GM12878 (cell line): ENCODE data around the gene YPEL3. TPM values are rescaled to one million over a fixed set of nuclear protein-coding genes. Genes with fewer than 3 reads are reported as not detected.

Experiments used
- ATAC-seq: fragments of 200-7000 bp; cut with Tn5 transposase; 3 replicates; pipeline ENCODE4 v1.9.1; 2020; ENCODE audit warnings: mild to moderate bottlenecking, moderate library complexity
- BruUV-seq: library from RNA; stranded (reverse); fragments of 400-500 nt; replicated peaks from 2 replicates; lab custom pipeline; 2021; lab: Mats Ljungman, UMichigan
- CTCF ChIA-PET: fragments of 300-600 bp; sonication (Branson Sonifier 250); formaldehyde crosslinking; extraction: SDS; loops from one replicate; lab custom pipeline; 2021; ENCODE audit warnings: inconsistent platforms; lab: Yijun Ruan, JAX
- POLR2A ChIA-PET: fragments of 350-600 bp; formaldehyde crosslinking; extraction: SDS; loops from one replicate; lab custom pipeline; 2021; ENCODE audit warnings: inconsistent platforms; lab: Charles Lee
- RAD21 ChIA-PET: fragments of 300-600 bp; sonication (Branson Sonifier 250); formaldehyde crosslinking; loops from one replicate; lab custom pipeline; 2023; ENCODE audit warnings: antibody characterized with exemption; ENCODE audit not compliant: unreplicated experiment; lab: Charles Lee
- SMC1A ChIA-PET: fragments of 300-600 bp; sonication (Branson Sonifier 250); formaldehyde crosslinking; loops from one replicate; lab custom pipeline; 2023; ENCODE audit not compliant: unreplicated experiment, uncharacterized antibody; lab: Charles Lee
- DNase-seq: peaks from one replicate; pipeline ENCODE4 v3.0.0-alpha.2; 2011; ENCODE audit warnings: low read depth, low spot score
- FAIRE-seq: peaks from 3 replicates; lab custom pipeline; 2011; peaks lifted over from hg19 to GRCh38; lab: Jason Lieb, UNC
- H2AFZ ChIP-seq: 2 replicates; pipeline ENCODE4 v1.6.0; 2011; ENCODE audit warnings: low read depth, low read length, control low read depth; ENCODE audit not compliant: control insufficient read depth
- H3K27ac ChIP-seq: 2 replicates; pipeline ENCODE4 v1.5.1; 2011; ENCODE audit warnings: control low read depth; ENCODE audit not compliant: control insufficient read depth, insufficient read depth
- H3K27me3 ChIP-seq, 2 experiments: replicated peaks in 1 of 2; 2 replicates each; pipeline versions ENCODE4 v1.6.0 to v1.6.1; 2011; ENCODE audit warnings: low read length in 1 of 2; ENCODE audit not compliant: control insufficient read depth in 2 of 2, insufficient read depth in 2 of 2
- H3K36me3 ChIP-seq, 2 experiments: 2 replicates each; pipeline ENCODE4 v1.5.1; 2011; ENCODE audit warnings: low read length in 1 of 2; ENCODE audit not compliant: control insufficient read depth in 2 of 2, insufficient read depth in 2 of 2
- H3K4me1 ChIP-seq: 2 replicates; pipeline ENCODE4 v1.6.1; 2011; ENCODE audit warnings: mild to moderate bottlenecking, low read length, moderate library complexity, mixed read lengths; ENCODE audit not compliant: control insufficient read depth, insufficient read depth
- H3K4me2 ChIP-seq: 2 replicates; pipeline ENCODE4 v1.6.0; 2011; ENCODE audit warnings: control low read depth; ENCODE audit not compliant: control insufficient read depth, insufficient read depth
- H3K4me3 ChIP-seq: fragments of 200-600 bp; sonication (generic); 2 replicates; pipeline ENCODE4 v1.5.1; 2016
- H3K79me2 ChIP-seq: 2 replicates; pipeline ENCODE4 v1.6.0; 2011; ENCODE audit warnings: low read length; ENCODE audit not compliant: control insufficient read depth, insufficient read depth
- H3K9ac ChIP-seq: 2 replicates; pipeline ENCODE4 v1.8.0; 2011; ENCODE audit warnings: low read length, control low read depth, mixed read lengths; ENCODE audit not compliant: control insufficient read depth, insufficient read depth
- H3K9me3 ChIP-seq: replicated peaks from 3 replicates; pipeline ENCODE4 v1.5.1; 2011; ENCODE audit warnings: mild to moderate bottlenecking, low read length; ENCODE audit not compliant: control insufficient read depth, insufficient read depth
- H4K20me1 ChIP-seq: 2 replicates; pipeline ENCODE4 v1.6.0; 2011; ENCODE audit not compliant: control insufficient read depth, insufficient read depth
- CBFB ChIP-seq: IDR thresholded peaks from 2 replicates; pipeline ENCODE4 v1.6.1; 2016; ENCODE audit warnings: antibody characterized with exemption, low read depth
- CTCF ChIP-seq, 3 experiments: IDR thresholded peaks in 2 of 3; conservative IDR thresholded peaks in 1 of 3; 2 replicates each; pipeline ENCODE4 v1.5.1; 2011; ENCODE audit warnings: low read depth in 3 of 3, low read length in 3 of 3, mild to moderate bottlenecking in 3 of 3, control low read depth in 2 of 3, moderate library complexity in 2 of 3, inconsistent platforms in 1 of 3, mixed read lengths in 1 of 3; ENCODE audit not compliant: control insufficient read depth in 2 of 3, insufficient read depth in 1 of 3; ENCODE audit errors: extremely low read depth in 1 of 3
- RAD21 ChIP-seq: IDR thresholded peaks from 2 replicates; pipeline ENCODE4 v1.6.1; 2011; ENCODE audit warnings: mild to moderate bottlenecking, low read depth, low read length, moderate library complexity; ENCODE audit not compliant: insufficient read depth
- RELA ChIP-seq: fragments of 450-650 bp; IDR thresholded peaks from 2 replicates; pipeline ENCODE4 v1.8.0; 2014; ENCODE audit warnings: borderline replicate concordance; ENCODE audit not compliant: partially characterized antibody
- SMC3 ChIP-seq: IDR thresholded peaks from 2 replicates; pipeline ENCODE4 v1.6.1; 2011; ENCODE audit warnings: low read length, improper control_type of control experiment, borderline replicate concordance
- SP1 ChIP-seq: IDR thresholded peaks from one replicate; pipeline ENCODE4 v1.6.1; 2011; ENCODE audit warnings: low read depth, low read length
- WGBS: methylation state at CpG from one replicate; pipeline ENCODE4 v1.1.6; 2016; ENCODE audit warnings: low lambda C conversion rate; ENCODE audit not compliant: insufficient replicate concordance, insufficient coverage; ENCODE audit errors: missing lambda C conversion rate; 5-methylcytosine and 5-hydroxymethylcytosine counted together
- in situ Hi-C: fragments of 300-500 bp; cut with MboI; formaldehyde crosslinking; loops from 9 replicates; pipeline ENCODE4 v1.14.3; 2018; ENCODE audit warnings: mixed read lengths
- intact Hi-C: fragments of 100-400 bp; cut with micrococcal nuclease; formaldehyde crosslinking; loops from one replicate; pipeline ENCODE4 v1.14.2; 2022; ENCODE audit not compliant: unreplicated experiment
- polyA plus RNA-seq, 11 experiments: library from polyadenylated mRNA; depleted of rRNA in 4 of 11; unstranded in 6 of 11; stranded (reverse) in 5 of 11; fragments of >200 nt; fragmentation: Nextera tagmentation in 4 of 11; fragmentation: Illumina TruSeq in 1 of 11; extraction: Ambion mirVana in 4 of 11; extraction: Trizol in 1 of 11; gene quantifications; 1 replicate in 1 of 11; 2 replicates in 10 of 11; pipeline versions ENCODE4 v1.2.1 to v1.2.3, GENCODE V29; 2011 to 2016; ENCODE audit warnings: inconsistent platforms in 2 of 11, missing spikeins in 2 of 11, low read depth in 1 of 11
- total RNA-seq, 4 experiments: library from RNA; depleted of rRNA in 3 of 4; stranded (reverse); fragments of >200 nt in 3 of 4; fragmentation: Illumina TruSeq in 1 of 4; extraction: Trizol in 1 of 4; gene quantifications; 2 replicates each; pipeline versions ENCODE4 v1.2.1 to v1.2.3, GENCODE V29; 2013 to 2021

YPEL3 gene
- total and polyA plus RNA-seq, 10 of the 15 experiments (the other 5 are each of a cell fraction or from before 2014, with no cell fraction given): 1.3 to 22.0 (median 12.1) TPM

DNA sequence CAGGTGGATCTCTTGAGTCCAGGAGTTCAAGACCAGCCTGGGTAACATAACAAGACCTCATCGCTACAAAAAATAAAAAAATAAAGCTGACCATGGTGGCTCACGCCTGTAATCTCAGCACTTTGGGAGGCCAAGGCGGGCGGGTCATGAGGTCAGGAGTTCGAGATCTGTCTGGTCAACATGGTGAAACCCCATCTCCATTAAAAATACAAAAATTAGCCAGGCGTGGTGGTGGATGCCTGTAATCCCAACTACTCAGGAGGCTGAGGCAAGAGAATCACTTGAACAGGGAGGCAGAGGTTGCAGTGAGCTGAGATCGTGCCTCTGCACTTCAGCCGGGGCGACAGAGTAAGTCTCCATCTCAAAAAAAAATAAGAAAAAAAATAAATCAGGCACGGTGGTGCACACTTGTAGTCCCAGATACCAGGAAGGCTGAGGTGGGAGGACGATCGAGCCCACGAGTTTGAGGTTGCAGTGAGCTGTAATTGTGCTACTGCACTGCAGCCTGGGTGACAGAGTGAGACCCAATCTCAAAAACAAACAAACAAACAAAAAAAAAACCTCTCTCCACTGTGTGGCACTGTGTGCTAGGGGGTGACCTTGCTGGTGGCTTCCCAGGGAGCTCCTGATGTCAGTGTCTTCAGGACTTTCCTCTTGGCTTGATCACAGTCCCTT, 46.8 kb upstream of the YPEL3 start:
- Histone ChIP-seq H3K36me3 (no peaks in the 10 kb centered on the region), H2AFZ (no peak overlapping the region), H4K20me1 (no peaks in the 10 kb centered on the region), H3K27me3 (no peaks in the 10 kb centered on the region), H3K9ac (no peak overlapping the region), H3K79me2 (no peaks in the 10 kb centered on the region), H3K4me2 (no peak overlapping the region), H3K4me3 (no peak overlapping the region), H3K4me1 (peaks cover 6% of the 10 kb centered on the region; the same call in 1 of the 2 replicates), H3K9me3 (no peaks in the 10 kb centered on the region), H3K27ac (no peak overlapping the region)
- POLR2A ChIA-PET: interaction anchor here (0.6 to 1.7 kb wide), 5 partner anchors 11 to 516 kb away, joined by 3 to 4 read pairs (median 3); partner anchors contain the start of gene FBRS
- intact Hi-C loops: no loop called here
- in situ Hi-C loops: no loop called here
- RAD21 ChIA-PET: interaction anchor here (0.6 to 1.2 kb wide), 13 partner anchors 12 to 491 kb away, joined by 3 to 7 read pairs (median 4); partner anchors contain the start of genes DCTPP1 and ZNF771
- CTCF ChIA-PET: interaction anchor here (0.7 to 2.8 kb wide), 15 partner anchors 9 to 473 kb away, joined by 3 to 25 read pairs (median 4); partner anchors contain the start of genes CORO1A, TBX6 and ZNF771
- DNase-seq (peak; percentile 30), FAIRE-seq (peak; percentile 89), ATAC-seq (peak; percentile 91)
- no TSS peak for BruUV-seq
- peak; percentile 50; the same call in 1 of the 2 replicates for TF ChIP-seq SMC3
- peak; percentile 38 to 59 (median 48); a peak in 4 of 6 replicates for TF ChIP-seq CTCF (IDR thresholded peaks at IDR 0.05 in 2 of 3, conservative IDR thresholded peaks at IDR 0.05 in 1 of 3; ENCODE audit: control insufficient read depth in 2 of 3, extremely low read depth in 1 of 3, insufficient read depth in 1 of 3, low read depth in 3 of 3, low read length in 3 of 3)
- TF ChIP-seq SP1: no peak
- no peak for TF ChIP-seq RELA
- TF ChIP-seq CBFB: no peak
- TF ChIP-seq RAD21: peak; percentile 84
- WGBS: 59% methylated on average over 13 of the region's 13 CpGs
- SMC1A ChIA-PET: interaction anchor here (0.7 to 1.4 kb wide), 11 partner anchors 8 to 423 kb away, joined by 3 to 8 read pairs (median 4); partner anchors contain the start of gene CORO1A
